Stimulated activated CD4-positive, alpha-beta T cell treated with anti-CD3 and anti-CD28 coated beads, Interleukin-15, amount 100 ng/mL, for 24 hours (primary cell): ENCODE results near the gene HTRA3.
"Not testable (repeated sequence)": the region's sequence is repeated elsewhere in the genome, so short reads cannot be mapped to it uniquely, and the experiment has no call there.

ENCODE experiments used
- DNase-seq: peaks from one replicate; pipeline ENCODE4 v3.0.0-alpha.2; 2020

Gene HTRA3

GRCh38 chr4:8332038-8332857, 62.7 kb downstream of the HTRA3 start:
- DNase-seq: no peak

- DNase-seq: no peak
Measured at GRCh38 chr4:8332891-8333331, 63.4 kb downstream of the HTRA3 start.

- no peak for DNase-seq
Measured at GRCh38 chr4:8333726-8334460, 64.3 kb downstream of the HTRA3 start.

- DNase-seq: no peak
Measured at GRCh38 chr4:8334786-8335460, 65.4 kb downstream of the HTRA3 start.

- no peak for DNase-seq
Measured at GRCh38 chr4:8335848-8336247, 66.3 kb downstream of the HTRA3 start.

- DNase-seq: no peak
Measured at GRCh38 chr4:8336412-8337075, 67.0 kb downstream of the HTRA3 start.

GRCh38 chr4:8338351-8338961, 68.9 kb downstream of the HTRA3 start:
- no peak for DNase-seq

- no peak for DNase-seq
Measured at GRCh38 chr4:8340781-8341241, 71.3 kb downstream of the HTRA3 start.

- not testable (repeated sequence) for DNase-seq
Measured at GRCh38 chr4:8341281-8341680, 71.7 kb downstream of the HTRA3 start.

- DNase-seq: no peak
Measured at GRCh38 chr4:8341691-8342090, 72.1 kb downstream of the HTRA3 start.

- no peak for DNase-seq
Measured at GRCh38 chr4:8342651-8343261, 73.2 kb downstream of the HTRA3 start.

GRCh38 chr4:8343262-8343966, 73.9 kb downstream of the HTRA3 start:
- no peak for DNase-seq

- no peak for DNase-seq
Measured at GRCh38 chr4:8343967-8344331, 74.4 kb downstream of the HTRA3 start.

GRCh38 chr4:8344377-8344776, 74.8 kb downstream of the HTRA3 start:
- no peak for DNase-seq

- DNase-seq: no peak
Measured at GRCh38 chr4:8345053-8345945, 75.7 kb downstream of the HTRA3 start.

GRCh38 chr4:8345946-8346814, 76.6 kb downstream of the HTRA3 start:
- no peak for DNase-seq

GRCh38 chr4:8346838-8347605, 77.5 kb downstream of the HTRA3 start:
- no peak for DNase-seq

GRCh38 chr4:8347660-8348059, 78.1 kb downstream of the HTRA3 start:
- no peak for DNase-seq

- DNase-seq: no peak
Measured at GRCh38 chr4:8348071-8348470, 78.5 kb downstream of the HTRA3 start.
